Rectal smooth muscle tissue (tissue), 1 donor: ENCODE measurements around the gene PACRG.

Experiments used
- H3K27ac ChIP-seq: one replicate; pipeline ENCODE4 v1.7.0; 2013; ENCODE audit warnings: low read depth, low read length, inconsistent platforms
- H3K27me3 ChIP-seq: one replicate; pipeline ENCODE4 v1.7.0; 2013; ENCODE audit warnings: low read length; ENCODE audit not compliant: control insufficient read depth, insufficient read depth
- H3K36me3 ChIP-seq: one replicate; pipeline ENCODE4 v1.7.0; 2013; ENCODE audit warnings: low read length; ENCODE audit not compliant: control insufficient read depth, insufficient read depth
- H3K4me1 ChIP-seq: one replicate; pipeline ENCODE4 v1.7.0; 2013; ENCODE audit warnings: low read length; ENCODE audit not compliant: control insufficient read depth, insufficient read depth
- H3K4me3 ChIP-seq: one replicate; pipeline ENCODE4 v1.7.0; 2013; ENCODE audit warnings: low read length
- H3K9ac ChIP-seq: one replicate; pipeline ENCODE4 v1.7.0; 2013; ENCODE audit warnings: low read length

Gene PACRG

GRCh38 chr6:163008186-163008585 lies 280.4 kb downstream of the PACRG start:
- H3K4me3 ChIP-seq: no peak overlapping the region
- no peaks in the 10 kb centered on the region for H3K36me3 ChIP-seq
- no peaks in the 10 kb centered on the region for H3K27me3 ChIP-seq
- H3K4me1 ChIP-seq: no peaks in the 10 kb centered on the region
- H3K9ac ChIP-seq: no peak overlapping the region
- no peak overlapping the region for H3K27ac ChIP-seq

DNA sequence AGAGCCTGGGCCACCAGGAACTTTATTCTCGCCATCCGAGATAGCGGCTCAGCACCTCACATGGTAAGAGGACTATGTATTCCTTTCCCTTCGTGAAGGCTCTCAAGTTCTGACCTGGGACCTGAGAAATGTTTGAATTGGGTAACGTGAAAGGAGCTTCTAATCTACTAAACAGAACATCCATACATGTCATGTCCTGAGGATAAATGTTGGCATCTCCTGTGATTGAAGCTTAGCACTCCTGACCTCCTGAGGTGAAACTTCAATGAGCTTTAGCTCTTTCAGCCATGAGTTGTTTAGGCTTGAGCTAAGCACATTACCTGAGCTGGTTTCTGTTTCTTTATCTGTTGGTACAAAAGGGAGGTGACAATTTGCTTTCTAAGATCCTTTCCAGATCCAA lies 280.9 kb downstream of the PACRG start:
- Histone ChIP-seq H3K36me3 (no peaks in the 10 kb centered on the region), H3K9ac (no peak overlapping the region), H3K27ac (no peak overlapping the region), H3K4me1 (no peaks in the 10 kb centered on the region), H3K27me3 (no peaks in the 10 kb centered on the region), H3K4me3 (no peak overlapping the region)

DNA sequence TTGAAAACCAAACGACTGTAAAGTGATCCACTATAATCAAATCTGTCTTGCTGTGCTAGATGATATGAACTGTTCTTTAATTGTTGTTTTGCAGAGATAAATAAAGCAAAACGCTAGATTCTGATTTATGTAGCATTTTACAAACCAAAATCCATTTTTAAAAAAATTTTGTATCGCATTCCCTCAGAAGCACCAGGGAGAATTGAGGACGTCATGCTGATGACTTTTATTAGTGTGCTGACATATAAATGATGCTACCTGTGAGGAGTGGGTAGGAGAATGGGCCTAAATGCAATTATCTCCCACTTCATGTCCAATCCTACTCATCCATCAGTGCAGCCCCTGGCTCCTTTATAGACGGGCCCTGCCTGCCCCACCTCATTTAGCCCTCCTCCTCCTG lies 282.4 kb downstream of the PACRG start:
- no peak overlapping the region for H3K9ac ChIP-seq
- H3K4me1 ChIP-seq: no peaks in the 10 kb centered on the region
- H3K4me3 ChIP-seq: no peak overlapping the region
- H3K27me3 ChIP-seq: no peaks in the 10 kb centered on the region
- no peaks in the 10 kb centered on the region for H3K36me3 ChIP-seq
- H3K27ac ChIP-seq: no peak overlapping the region

GRCh38 chr6:163014736-163015135 lies 287.0 kb downstream of the PACRG start:
- H3K36me3 ChIP-seq: no peaks in the 10 kb centered on the region
- no peak overlapping the region for H3K9ac ChIP-seq
- H3K27me3 ChIP-seq: no peaks in the 10 kb centered on the region
- H3K4me3 ChIP-seq: no peak overlapping the region
- H3K27ac ChIP-seq: no peak overlapping the region
- H3K4me1 ChIP-seq: no peaks in the 10 kb centered on the region

DNA sequence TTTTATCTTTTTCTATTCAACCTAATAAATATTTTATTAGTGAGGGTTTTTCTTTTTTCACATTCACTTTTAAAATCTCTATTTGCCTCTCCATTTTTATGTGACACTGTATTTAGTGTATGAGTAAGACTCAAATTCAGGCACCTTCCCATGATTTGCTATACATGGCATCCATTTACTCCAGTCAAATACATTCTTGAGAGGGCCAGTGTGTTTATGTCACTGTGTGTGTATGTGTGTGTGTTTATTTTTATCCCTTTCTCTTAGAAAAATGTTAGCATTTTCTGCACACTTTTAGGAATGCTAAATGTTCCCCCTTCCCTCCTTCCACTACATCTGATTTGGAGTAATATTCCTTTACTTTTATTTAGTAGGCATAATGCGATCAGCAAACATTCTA lies 290.0 kb downstream of the PACRG start:
- no peaks in the 10 kb centered on the region for H3K27me3 ChIP-seq
- no peaks in the 10 kb centered on the region for H3K4me1 ChIP-seq
- H3K9ac ChIP-seq: no peak overlapping the region
- no peak overlapping the region for H3K27ac ChIP-seq
- H3K4me3 ChIP-seq: no peak overlapping the region
- H3K36me3 ChIP-seq: no peaks in the 10 kb centered on the region

- H3K4me3 ChIP-seq: no peak overlapping the region
- H3K27ac ChIP-seq: no peak overlapping the region
- H3K27me3 ChIP-seq: no peaks in the 10 kb centered on the region
- H3K4me1 ChIP-seq: no peaks in the 10 kb centered on the region
- H3K9ac ChIP-seq: no peak overlapping the region
- no peaks in the 10 kb centered on the region for H3K36me3 ChIP-seq
These were observed 292.2 kb downstream of the PACRG start for GRCh38 chr6:163019926-163020325.

GRCh38 chr6:163021054-163021453 lies 293.3 kb downstream of the PACRG start:
- no peak overlapping the region for H3K4me3 ChIP-seq
- no peaks in the 10 kb centered on the region for H3K4me1 ChIP-seq
- H3K9ac ChIP-seq: no peak overlapping the region
- H3K27ac ChIP-seq: no peak overlapping the region
- no peaks in the 10 kb centered on the region for H3K27me3 ChIP-seq
- H3K36me3 ChIP-seq: no peaks in the 10 kb centered on the region

- H3K4me1 ChIP-seq: no peaks in the 10 kb centered on the region
- no peak overlapping the region for H3K27ac ChIP-seq
- H3K9ac ChIP-seq: no peak overlapping the region
- no peaks in the 10 kb centered on the region for H3K36me3 ChIP-seq
- no peak overlapping the region for H3K4me3 ChIP-seq
- H3K27me3 ChIP-seq: no peaks in the 10 kb centered on the region
These were observed 295.9 kb downstream of the PACRG start for GRCh38 chr6:163023700-163024099.

DNA sequence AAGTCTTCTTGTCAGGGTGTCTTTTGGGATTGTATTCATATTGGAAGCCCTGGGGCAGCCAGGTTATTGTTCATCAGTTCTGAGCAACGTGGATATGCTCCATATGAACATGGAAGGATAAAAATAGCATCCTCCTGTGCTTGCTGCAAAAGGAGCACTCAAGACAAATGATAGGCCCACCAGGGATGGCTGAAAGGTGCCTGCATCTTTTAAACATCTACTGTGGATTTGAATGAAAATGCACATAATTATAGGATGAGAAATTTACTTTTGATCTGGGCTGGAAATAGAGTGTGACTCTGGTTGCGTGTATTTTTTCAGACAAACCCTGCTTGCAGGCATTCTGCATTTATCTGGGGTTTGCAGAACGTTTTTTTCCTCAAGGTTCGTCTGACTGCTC lies 299.1 kb downstream of the PACRG start:
- H3K4me3 ChIP-seq: no peak overlapping the region
- no peaks in the 10 kb centered on the region for H3K4me1 ChIP-seq
- H3K36me3 ChIP-seq: no peaks in the 10 kb centered on the region
- no peak overlapping the region for H3K9ac ChIP-seq
- H3K27ac ChIP-seq: no peak overlapping the region
- H3K27me3 ChIP-seq: no peaks in the 10 kb centered on the region

GRCh38 chr6:163030980-163031379 lies 303.2 kb downstream of the PACRG start:
- Histone ChIP-seq H3K9ac (no peak overlapping the region), H3K27ac (no peak overlapping the region), H3K27me3 (no peaks in the 10 kb centered on the region), H3K4me3 (no peak overlapping the region), H3K36me3 (no peaks in the 10 kb centered on the region), H3K4me1 (no peaks in the 10 kb centered on the region)

- no peak overlapping the region for H3K9ac ChIP-seq
- H3K36me3 ChIP-seq: no peaks in the 10 kb centered on the region
- H3K27ac ChIP-seq: no peak overlapping the region
- no peaks in the 10 kb centered on the region for H3K4me1 ChIP-seq
- H3K27me3 ChIP-seq: no peaks in the 10 kb centered on the region
- H3K4me3 ChIP-seq: no peak overlapping the region
These were observed 304.2 kb downstream of the PACRG start for GRCh38 chr6:163031931-163032330.

DNA sequence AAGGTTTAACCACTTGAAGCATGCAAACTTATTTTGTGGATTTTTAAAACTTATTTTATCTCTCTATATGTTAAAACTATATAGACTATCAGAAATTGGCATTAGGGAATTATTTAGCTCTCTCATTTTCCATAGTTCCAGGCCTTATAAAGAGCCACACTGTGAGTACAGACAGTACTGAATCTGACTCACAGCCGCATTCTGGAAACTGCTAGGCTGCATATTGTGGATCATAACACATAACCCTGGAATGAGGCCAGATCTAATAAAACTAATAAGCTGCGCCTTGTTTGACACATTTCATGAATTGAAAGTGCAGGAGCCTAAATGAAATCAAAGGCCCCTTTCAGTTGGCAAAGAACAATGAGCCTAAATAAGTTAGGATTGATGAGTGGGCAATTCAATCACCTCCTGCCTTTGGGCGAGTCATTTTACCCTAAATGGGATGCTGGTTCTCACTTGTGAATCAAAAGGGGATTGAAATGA lies 308.4 kb downstream of the PACRG start:
- Histone ChIP-seq H3K27me3 (no peaks in the 10 kb centered on the region), H3K4me3 (no peak overlapping the region), H3K9ac (no peak overlapping the region), H3K36me3 (no peaks in the 10 kb centered on the region), H3K27ac (no peak overlapping the region), H3K4me1 (no peaks in the 10 kb centered on the region)

GRCh38 chr6:163038317-163038716 lies 310.5 kb downstream of the PACRG start:
- Histone ChIP-seq H3K9ac (no peak overlapping the region), H3K27me3 (no peaks in the 10 kb centered on the region), H3K36me3 (no peaks in the 10 kb centered on the region), H3K27ac (no peak overlapping the region), H3K4me3 (no peak overlapping the region), H3K4me1 (no peaks in the 10 kb centered on the region)
